ENCODE results near the gene TTC12.

Gene TTC12, protein sequence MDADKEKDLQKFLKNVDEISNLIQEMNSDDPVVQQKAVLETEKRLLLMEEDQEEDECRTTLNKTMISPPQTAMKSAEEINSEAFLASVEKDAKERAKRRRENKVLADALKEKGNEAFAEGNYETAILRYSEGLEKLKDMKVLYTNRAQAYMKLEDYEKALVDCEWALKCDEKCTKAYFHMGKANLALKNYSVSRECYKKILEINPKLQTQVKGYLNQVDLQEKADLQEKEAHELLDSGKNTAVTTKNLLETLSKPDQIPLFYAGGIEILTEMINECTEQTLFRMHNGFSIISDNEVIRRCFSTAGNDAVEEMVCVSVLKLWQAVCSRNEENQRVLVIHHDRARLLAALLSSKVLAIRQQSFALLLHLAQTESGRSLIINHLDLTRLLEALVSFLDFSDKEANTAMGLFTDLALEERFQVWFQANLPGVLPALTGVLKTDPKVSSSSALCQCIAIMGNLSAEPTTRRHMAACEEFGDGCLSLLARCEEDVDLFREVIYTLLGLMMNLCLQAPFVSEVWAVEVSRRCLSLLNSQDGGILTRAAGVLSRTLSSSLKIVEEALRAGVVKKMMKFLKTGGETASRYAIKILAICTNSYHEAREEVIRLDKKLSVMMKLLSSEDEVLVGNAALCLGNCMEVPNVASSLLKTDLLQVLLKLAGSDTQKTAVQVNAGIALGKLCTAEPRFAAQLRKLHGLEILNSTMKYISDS

GRCh38 chr11:113314389-113315301 lies at the start of gene TTC12:
Gene TTC12 (plus strand): TSS chr11:113314583. CDS start chr11:113316258, 1,675 bp downstream.
- peak; percentile 93 for DNase-seq (ENCODE audit: low spot score)

- DNase-seq (ENCODE audit: low spot score) = no peak
These were observed 49.0 kb upstream of the TTC12 start for GRCh38 chr11:113265362-113265761.

DNA sequence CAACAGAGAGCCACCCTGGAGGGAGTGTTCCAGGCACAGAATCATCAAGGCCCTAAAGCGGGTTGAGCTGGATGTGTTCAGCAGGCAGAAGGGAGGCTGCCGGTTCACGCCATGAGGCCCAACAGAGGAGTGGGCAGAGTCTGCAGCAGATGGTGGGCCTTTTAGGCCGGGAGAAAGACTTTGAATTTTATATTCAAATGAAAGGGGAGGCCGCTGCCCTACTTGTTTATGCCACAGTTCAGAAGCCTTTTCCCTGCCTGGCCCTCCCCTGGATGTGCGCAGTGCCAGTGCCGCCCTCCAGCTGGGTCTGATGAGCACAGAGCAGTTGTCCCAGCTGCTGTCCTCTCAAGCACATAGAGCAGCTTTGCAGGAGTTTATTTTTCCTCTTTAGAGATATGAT lies 46.9 kb upstream of the TTC12 start:
- DNase-seq (ENCODE audit: low spot score) = no peak

GRCh38 chr11:113269096-113269495 lies 45.3 kb upstream of the TTC12 start:
- no peak for DNase-seq (ENCODE audit: low spot score)

DNA sequence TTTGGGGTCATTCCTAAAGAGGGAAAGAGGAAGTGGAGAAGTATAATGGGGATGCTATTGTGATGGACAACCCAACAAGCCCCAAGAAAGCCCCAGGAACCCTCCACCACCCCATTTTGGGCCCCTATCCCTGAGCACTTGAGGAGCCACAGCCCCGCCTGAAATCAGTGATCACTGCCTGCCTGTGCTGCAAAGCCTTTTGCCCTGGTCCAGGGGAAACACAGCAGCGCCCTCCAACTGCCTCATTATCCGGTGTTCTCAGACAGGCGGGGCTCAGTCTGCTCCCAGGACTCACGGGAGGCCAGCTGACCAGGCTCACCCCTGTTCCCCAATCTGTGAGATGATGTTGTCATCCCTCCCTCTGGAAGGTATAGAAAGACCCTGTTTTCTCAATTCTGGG lies 44.7 kb upstream of the TTC12 start:
- DNase-seq (ENCODE audit: low spot score) = no peak

GRCh38 chr11:113270080-113270479 lies 44.3 kb upstream of the TTC12 start:
- DNase-seq (ENCODE audit: low spot score) = no peak

GRCh38 chr11:113271551-113272245 lies 42.7 kb upstream of the TTC12 start:
- DNase-seq (ENCODE audit: low spot score) = no peak

DNA sequence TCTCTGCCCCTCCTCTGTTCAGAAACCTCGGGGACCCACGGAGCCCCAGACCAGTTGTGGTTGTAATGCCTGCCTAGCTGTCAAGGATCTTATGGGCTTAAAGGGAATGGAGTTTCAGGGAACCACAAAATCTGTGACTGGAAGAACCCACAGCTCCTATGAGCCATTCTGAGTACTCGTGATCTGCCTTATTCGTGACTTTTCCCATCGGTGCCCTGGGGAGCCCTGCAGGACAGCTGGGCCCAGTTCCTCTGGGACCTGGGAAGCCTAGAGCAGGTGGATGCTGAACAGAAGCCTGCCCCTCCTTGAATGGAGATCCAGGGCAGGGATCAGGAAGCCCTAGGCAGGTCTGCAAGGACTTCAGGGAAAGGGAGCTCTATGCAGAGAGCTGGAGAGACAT lies 42.1 kb upstream of the TTC12 start:
- DNase-seq (ENCODE audit: low spot score) = no peak

DNA sequence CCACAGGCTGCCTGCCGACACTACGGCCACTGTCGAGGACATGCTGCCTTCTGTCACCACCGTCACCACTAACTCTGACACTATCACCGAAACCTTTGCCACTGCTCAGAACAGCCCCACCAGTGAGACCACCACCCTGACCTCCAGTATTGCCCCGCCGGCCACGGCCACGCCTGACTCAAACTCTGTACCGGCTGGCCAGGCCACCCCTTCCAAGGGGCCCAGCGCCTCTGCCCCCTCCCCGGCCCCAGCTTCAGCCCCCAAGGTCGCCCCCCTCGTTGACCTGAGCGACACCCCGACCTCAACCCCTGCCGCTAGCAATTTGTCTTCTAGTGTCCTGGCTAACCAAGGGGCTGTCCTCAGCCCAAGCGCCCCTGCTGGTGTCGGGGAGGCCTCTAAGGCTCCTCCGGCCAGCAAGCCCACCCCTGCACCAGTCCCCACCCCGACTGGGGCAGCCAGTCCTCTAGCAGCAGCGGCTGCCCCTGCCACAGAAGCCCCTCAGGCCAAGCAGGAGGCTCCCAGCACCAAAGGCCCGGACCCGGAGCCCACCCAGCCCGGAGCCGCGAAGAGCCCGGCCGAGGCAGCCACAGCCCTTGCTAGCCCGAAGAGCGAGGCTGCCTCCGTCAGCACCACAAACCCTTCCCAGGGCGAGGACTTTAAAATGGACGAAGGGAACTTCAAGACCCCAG lies 41.3 kb upstream of the TTC12 start:
- no peak for DNase-seq (ENCODE audit: low spot score)

DNA sequence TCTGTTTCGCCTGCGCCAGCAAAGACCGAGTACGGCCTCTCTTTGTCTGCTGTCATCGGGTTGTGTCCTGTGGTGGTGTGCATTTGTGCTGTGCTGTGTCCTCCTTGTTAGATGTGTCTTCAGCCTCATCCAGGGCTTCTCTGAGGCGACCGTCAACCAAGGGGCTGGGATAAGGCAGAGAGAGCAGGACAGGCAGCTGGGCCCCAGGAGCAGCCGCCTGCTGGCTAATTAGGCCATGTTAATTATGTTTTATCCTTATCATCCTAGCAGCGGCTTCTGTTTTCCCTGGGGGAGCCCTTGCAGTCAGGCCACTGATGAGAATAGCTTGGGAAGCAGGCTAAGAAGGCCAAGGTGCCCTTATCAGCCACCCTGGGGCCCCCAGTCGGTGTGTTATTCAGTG lies 40.7 kb upstream of the TTC12 start:
- no peak for DNase-seq (ENCODE audit: low spot score)

DNA sequence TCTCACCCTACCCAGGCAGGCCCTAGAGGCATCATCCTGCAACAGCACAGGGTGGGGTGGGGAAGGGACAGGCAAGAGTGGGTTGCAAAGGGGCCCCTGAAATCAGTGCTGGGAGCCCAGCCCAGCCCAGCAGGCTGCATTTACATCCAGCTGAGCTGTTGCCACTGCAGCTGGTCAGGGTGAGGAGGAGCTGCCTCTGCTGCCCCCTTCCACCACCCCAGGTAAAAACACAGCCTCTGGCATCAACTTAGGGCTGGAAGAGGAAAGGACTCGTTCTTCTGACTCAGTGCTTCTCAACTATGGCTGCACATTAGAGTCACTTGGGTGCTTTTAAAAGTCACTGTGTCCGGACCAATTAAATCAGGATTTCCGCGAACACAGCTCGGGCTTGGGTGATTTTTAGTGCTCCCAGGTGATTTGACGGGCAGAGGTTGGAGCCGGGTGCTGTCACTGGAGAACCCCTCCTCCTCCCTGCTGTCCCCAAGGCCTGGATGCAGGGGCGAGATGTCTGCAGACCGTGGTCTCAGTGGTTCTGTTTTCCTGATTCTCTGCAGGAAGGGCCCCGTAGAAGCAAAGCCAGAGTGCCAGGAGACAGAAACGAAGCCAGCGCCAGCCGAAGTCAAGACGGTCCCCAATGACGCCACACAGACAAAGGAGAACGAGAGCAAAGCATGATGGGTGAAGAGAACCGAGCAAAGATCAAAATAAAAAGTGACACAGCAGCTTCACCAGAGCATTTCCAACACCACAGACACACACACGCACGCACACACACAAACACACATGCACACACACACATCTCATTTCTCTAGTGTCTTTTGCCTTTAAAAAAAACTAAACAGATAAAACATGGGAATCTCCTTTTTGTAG lies 39.4 kb upstream of the TTC12 start:
- no peak for DNase-seq (ENCODE audit: low spot score)

GRCh38 chr11:113275602-113276001 lies 38.8 kb upstream of the TTC12 start:
- no peak for DNase-seq (ENCODE audit: low spot score)

DNA sequence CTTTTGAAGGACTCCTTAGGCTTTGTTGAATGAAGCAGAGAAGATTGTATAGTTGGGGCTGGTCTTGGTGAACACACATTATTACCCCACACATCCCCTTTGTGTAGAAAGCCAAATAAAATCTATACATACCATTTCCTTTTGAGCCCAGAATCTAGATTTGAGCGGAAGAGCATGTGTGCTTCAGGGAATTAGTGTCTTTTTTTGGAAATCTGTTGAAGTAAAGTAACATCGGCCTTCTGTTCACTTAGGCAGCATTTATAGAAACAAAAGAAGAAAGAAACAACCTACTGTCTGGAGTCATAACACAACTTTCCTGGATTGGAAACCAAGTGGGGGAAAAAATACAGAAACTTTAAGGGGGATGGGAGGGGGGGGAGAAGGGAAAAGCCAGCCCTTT lies 37.9 kb upstream of the TTC12 start:
- DNase-seq (ENCODE audit: low spot score) = no peak

DNA sequence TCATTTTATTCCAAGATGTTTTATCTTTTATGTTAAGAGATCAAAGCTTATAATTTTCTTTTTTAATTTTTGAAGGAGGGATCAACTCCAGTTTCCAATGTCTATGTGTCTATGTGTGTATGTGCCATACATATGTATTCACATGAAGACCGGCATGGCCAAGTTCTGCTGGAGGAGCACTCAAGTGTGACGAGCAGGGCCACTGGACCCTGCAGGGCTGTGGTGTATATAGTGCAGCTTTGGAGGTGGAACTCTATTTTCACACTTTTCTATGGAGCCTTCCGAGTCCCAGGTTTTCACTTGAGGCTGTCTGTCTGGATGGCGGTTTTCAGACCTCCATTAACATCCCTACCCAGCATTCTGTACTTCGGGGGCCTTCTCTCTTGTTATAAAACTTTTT lies 36.5 kb upstream of the TTC12 start:
- DNase-seq (ENCODE audit: low spot score) = no peak

DNA sequence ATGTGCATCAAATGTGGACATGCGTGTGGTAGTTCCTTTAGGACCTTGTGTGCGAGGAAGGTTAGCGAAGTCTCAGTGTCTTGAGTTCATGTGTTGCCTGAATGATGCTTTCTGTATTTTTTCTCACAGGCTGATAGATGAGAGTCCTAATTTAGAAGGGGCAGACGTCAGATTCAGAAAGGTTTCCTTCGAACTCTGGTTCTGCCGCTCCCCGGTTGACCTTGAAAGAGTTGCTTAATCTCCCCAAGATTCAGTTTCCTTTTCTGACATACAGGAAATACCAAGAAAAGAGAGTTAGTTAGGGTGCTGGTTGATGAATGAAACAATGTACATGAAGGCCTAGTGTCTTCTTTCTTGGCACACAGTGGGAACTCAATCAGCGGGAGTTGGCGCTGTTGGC lies 35.9 kb upstream of the TTC12 start:
- DNase-seq (ENCODE audit: low spot score) = no peak

- DNase-seq (ENCODE audit: low spot score) = no peak
These were observed 35.5 kb upstream of the TTC12 start for GRCh38 chr11:113278925-113279324.

DNA sequence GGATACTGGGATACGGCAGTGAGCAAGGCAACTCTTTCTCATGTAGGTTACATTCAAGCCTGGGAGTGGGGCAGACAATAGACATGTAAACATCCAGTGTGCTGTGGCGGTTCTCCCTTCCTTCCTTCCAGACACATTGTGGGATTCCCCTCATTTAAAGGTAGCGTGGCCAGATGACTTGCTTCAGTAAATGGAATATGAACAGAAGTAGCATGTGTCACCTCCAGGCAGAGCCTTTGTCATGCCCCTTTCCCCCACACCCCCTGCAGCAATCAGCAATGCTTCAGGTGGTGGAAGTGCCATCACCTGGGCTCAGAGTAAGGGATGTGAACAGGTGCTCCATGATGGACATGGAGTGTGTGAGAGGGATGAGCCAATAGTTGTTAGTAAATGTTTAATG lies 34.8 kb upstream of the TTC12 start:
- DNase-seq (ENCODE audit: low spot score) = no peak

DNA sequence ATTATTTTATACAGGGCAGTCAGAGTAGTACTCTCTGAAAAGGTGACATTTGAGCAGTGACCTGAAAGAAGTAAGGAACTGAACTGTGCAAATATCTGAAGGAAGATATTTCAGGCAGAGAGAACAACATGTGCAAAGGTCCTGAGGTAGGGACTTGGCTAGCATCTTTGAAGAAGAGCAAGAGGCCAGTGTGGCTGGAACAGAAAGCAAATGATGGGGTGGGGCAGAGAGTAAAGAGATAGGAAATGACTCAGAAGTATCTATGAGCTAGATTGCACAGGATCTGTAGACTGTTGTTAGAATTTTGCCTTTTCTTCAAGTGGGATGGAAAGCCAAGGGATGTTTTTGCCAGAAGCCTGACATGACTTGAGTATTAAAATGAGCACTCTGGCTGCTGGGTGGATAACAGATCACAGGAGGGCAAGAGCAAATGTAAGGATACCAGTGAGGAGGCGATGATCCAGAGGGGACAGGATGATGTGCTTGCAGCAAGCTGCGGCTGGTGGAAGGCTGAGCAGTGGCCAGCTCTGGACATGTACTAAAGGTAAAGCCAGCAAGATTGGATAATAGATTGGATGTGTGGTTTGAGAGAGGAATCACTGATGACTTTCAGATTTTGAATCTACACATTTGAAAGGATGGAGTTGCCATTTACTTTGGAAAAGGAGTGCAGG lies 33.2 kb upstream of the TTC12 start:
- DNase-seq (ENCODE audit: low spot score) = no peak

- DNase-seq (ENCODE audit: low spot score) = no peak
These were observed 31.4 kb upstream of the TTC12 start for GRCh38 chr11:113282898-113283437.
